Omental fat pad (tissue), 4 donors: ENCODE data around the gene BOC. TPM values are rescaled to one million over a fixed set of nuclear protein-coding genes. Genes with fewer than 3 reads are reported as not detected.

ENCODE experiments used
- ATAC-seq: fragments of 150-250 bp; one replicate; pipeline ENCODE4 v1.9.1; 2016; ENCODE audit warnings: mild to moderate bottlenecking, moderate library complexity; ENCODE audit not compliant: low FRiP score
- DNase-seq: peaks from one replicate; pipeline ENCODE4 v3.0.0-alpha.2; 2019; ENCODE audit warnings: low spot score
- total RNA-seq, 4 donors: library from RNA; depleted of rRNA; stranded (reverse); fragments of >200 nt; gene quantifications; one replicate each; pipeline ENCODE4 v1.1.0, GENCODE V29; 2016
- TF ChIP-seq, protein P1 (sequence below), 3 donors: fragments of 450-650 bp; IDR thresholded peaks; one replicate each; pipeline ENCODE4 v1.5.1; 2016 to 2017; ENCODE audit warnings: antibody characterized with exemption in 3 of 3, mild to moderate bottlenecking in 3 of 3, moderate library complexity in 2 of 3

Gene BOC
- total RNA-seq, 4 donors from 2014 or later: 28.1 to 103 (median 54.0) TPM

DNA sequence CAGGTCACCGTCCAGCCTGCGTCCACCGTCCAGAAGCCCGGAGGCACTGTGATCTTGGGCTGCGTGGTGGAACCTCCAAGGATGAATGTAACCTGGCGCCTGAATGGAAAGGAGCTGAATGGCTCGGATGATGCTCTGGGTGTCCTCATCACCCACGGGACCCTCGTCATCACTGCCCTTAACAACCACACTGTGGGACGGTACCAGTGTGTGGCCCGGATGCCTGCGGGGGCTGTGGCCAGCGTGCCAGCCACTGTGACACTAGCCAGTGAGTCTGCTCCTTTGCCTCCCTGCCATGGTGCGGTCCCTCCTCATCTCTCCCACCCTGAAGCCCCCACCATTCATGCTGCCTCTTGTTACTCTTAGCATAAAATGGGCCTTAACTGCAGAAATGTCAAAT is 39.2 kb downstream of the BOC start:
- ATAC-seq (no peak), DNase-seq (no peak)
- TF ChIP-seq, protein P1, sequence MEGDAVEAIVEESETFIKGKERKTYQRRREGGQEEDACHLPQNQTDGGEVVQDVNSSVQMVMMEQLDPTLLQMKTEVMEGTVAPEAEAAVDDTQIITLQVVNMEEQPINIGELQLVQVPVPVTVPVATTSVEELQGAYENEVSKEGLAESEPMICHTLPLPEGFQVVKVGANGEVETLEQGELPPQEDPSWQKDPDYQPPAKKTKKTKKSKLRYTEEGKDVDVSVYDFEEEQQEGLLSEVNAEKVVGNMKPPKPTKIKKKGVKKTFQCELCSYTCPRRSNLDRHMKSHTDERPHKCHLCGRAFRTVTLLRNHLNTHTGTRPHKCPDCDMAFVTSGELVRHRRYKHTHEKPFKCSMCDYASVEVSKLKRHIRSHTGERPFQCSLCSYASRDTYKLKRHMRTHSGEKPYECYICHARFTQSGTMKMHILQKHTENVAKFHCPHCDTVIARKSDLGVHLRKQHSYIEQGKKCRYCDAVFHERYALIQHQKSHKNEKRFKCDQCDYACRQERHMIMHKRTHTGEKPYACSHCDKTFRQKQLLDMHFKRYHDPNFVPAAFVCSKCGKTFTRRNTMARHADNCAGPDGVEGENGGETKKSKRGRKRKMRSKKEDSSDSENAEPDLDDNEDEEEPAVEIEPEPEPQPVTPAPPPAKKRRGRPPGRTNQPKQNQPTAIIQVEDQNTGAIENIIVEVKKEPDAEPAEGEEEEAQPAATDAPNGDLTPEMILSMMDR (IDR thresholded peaks at IDR 0.05): no peak

DNA sequence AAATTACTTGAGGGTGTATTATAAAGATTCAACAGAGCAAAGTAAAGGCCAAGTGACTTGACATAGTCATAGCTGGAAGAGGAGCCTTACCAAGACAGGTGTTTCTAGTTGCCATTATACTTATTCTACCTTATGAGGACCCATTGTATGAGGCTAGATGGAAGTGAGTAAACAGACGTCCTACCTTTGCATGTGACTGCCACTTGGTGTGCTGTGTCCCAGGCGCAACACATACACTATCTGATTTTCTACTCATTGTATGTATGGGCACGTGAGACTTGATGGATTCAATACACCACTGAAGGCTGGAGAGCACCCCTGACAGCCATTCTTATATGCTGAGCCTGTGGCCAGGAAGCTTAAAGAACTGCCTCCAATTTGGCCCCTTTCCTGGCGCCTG is 40.5 kb downstream of the BOC start:
- DNase-seq: no peak
- no peak for ATAC-seq
- TF ChIP-seq, protein P1 (IDR thresholded peaks at IDR 0.05): no peak

DNA sequence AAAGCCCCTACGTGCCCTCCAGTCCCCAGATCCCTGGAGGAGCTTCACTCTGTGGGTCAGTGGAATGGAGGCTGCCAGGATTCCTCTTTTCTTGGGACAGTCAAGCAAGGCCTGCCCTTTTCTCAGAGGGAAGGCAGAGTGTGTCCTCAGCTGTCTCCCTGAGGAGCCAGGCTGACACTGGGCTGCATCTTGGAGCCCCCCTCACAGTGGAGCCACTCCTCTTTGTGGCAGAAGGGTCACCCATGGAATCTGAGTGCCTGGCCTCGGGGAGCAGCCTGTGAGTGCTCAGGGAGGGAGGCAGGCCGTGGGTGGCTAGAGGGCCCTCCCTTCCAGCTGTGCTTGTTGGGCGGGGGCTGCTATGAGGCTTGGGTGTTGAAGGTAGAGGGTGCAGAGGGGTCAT is 41.2 kb downstream of the BOC start:
- ATAC-seq (no peak), DNase-seq (no peak)
- TF ChIP-seq, protein P1 (IDR thresholded peaks at IDR 0.05): no peak

DNA sequence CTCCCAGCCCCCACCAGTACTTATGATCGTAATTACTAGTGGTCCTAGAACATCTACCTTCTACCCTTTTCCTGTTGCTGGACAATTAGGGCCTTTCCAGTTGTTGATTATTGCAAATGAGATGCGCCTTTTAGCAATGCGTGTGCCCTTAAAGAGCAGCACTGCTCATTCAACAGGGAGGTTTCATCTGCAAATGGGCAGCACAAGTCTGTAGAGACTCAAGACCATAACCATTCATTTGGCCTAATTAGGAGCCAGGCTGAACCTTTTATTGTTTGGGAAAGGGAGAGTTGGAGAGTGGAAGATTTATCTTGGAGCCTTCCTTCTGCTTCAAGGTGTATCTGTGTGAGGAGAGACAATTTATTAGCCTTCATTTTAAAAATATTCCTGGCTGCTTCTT is 42.3 kb downstream of the BOC start:
- ATAC-seq: no peak
- TF ChIP-seq, protein P1 (IDR thresholded peaks at IDR 0.05): no peak
- no peak for DNase-seq

DNA sequence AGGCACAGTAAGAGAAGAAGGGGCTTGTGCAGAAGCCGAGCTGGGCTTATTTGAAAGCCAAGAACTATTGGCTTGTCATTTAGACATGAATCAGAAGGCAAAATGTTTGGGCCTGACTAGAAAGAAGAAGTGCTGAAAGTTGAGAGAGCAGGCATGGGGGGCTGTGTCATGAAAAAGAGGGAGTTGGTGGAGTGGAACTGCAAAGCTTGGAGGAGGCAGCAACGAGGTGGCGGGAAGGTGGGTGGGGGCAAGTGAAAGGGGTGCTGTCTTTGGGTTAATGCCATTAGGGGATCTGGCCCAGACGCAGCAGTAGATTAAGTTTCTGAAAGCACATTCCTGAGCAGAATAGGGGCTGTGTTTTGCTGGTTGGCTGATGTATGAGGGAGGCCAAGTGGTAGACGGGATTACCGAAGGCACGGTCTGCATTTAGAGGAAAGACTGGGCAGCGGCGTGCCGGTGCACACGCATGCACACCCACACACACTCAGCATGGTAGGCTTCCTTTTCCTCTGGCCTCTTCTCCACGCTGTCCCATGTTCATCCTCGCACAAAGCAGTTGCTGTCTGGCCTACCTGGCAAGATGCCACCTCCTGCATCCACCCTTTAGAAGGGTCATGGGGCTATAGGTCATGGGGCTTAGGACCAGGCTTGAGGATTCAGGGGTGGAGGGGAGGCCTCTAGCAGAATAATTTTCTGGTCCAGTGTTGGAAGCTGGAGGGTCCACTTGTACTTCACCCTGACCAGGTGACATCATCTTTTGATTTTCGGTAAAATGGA is 43.0 kb downstream of the BOC start:
- peak; percentile 39 for ATAC-seq
- no peak for DNase-seq
- TF ChIP-seq, protein P1 (IDR thresholded peaks at IDR 0.05): no peak

DNA sequence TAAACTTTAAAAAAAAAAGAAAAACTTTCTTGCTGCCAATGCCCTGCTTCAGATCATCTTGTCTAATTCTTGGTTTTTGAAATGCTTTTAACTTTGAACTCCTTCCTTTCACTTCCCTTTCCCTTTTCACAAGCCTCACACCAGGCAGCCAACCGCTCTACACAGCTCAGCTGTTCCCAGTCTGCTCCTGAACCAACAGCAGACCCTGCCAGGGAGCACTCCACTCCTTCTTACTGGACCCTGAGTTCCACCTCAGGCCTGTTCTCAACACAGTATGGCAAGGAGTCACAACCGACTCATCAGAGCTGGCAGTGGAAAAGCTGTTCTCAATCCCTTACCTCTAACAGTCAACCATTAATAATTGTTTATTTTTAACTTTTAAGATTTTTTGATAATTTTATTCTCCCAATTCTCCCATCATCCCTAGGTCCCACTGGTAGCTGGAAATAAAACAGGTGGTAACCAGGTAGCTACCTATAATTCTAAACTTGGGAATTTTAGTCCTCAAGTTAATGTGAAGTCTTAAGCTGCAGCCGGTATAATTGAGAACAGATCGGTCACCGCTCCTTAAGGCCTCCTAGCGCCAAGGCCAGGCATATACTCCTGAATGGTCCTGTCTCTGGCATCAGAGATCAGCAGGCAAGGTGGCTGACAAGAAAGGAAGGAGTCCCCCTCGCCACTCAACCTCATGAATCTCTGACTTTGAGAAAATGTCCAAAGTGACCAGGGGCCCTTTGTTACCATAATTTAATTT is 43.9 kb downstream of the BOC start:
- DNase-seq: no peak
- TF ChIP-seq, protein P1 (IDR thresholded peaks at IDR 0.05): no peak
- no peak for ATAC-seq
